GM21786 (cell line): ENCODE results near the gene IFITM2.
"Not testable (repeated sequence)": the region's sequence is repeated elsewhere in the genome, so short reads cannot be mapped to it uniquely, and the experiment has no call there.

ENCODE experiments used
- ATAC-seq: cut with Tn5 transposase; IDR thresholded peaks from one replicate; pipeline ENCODE4 v1.9.1; 2021; ENCODE audit not compliant: unreplicated experiment

Gene IFITM2

GRCh38 chr11:339963-340362, 32.3 kb downstream of the IFITM2 start:
- ATAC-seq, result no peak

GRCh38 chr11:340539-341512, 33.2 kb downstream of the IFITM2 start:
- no peak for ATAC-seq

GRCh38 chr11:342328-342727, 34.7 kb downstream of the IFITM2 start:
- ATAC-seq, result no peak

- ATAC-seq, result no peak
These were observed 37.4 kb downstream of the IFITM2 start for GRCh38 chr11:344836-345578.

GRCh38 chr11:346529-346928, 38.9 kb downstream of the IFITM2 start:
- ATAC-seq, result no peak

GRCh38 chr11:349270-349954, 41.8 kb downstream of the IFITM2 start:
- ATAC-seq, result not testable (repeated sequence)

GRCh38 chr11:350033-350722, 42.6 kb downstream of the IFITM2 start:
- not testable (repeated sequence) for ATAC-seq

GRCh38 chr11:350723-351255, 43.2 kb downstream of the IFITM2 start:
- no peak for ATAC-seq

- ATAC-seq, result no peak
These were observed 43.8 kb downstream of the IFITM2 start for GRCh38 chr11:351411-351810.

- no peak for ATAC-seq
These were observed 44.9 kb downstream of the IFITM2 start for GRCh38 chr11:352456-353031.

GRCh38 chr11:353179-353873, 45.7 kb downstream of the IFITM2 start:
- ATAC-seq, result no peak

GRCh38 chr11:355581-356458, 48.2 kb downstream of the IFITM2 start:
- ATAC-seq, result no peak

GRCh38 chr11:356610-357009, 49.0 kb downstream of the IFITM2 start:
- no peak for ATAC-seq

GRCh38 chr11:357582-357981, 50.0 kb downstream of the IFITM2 start:
- no peak for ATAC-seq

- ATAC-seq, result no peak
These were observed 50.6 kb downstream of the IFITM2 start for GRCh38 chr11:358129-358800.
